Spleen (tissue), 11 donors: ENCODE results near the gene PRKRIP1. TPM values are rescaled to one million over a fixed set of nuclear protein-coding genes. Genes with fewer than 3 reads are reported as not detected.
"Not testable (repeated sequence)": the region's sequence is repeated elsewhere in the genome, so short reads cannot be mapped to it uniquely, and the experiment has no call there.

ENCODE experiments used
- DNase-seq: peaks from one replicate; pipeline ENCODE4 v3.0.0-alpha.2; 2020
- H3K27ac ChIP-seq, 8 donors: fragments of 200-600 bp; sonication (generic) in 7 of 8; 1 replicate in 4 of 8; 2 replicates in 4 of 8; pipeline versions ENCODE4 v1.5.0 to v1.8.0; 2016 to 2021; ENCODE audit warnings: inconsistent platforms in 4 of 8, mild to moderate bottlenecking in 4 of 8, moderate library complexity in 1 of 8
- H3K27me3 ChIP-seq, 7 donors: fragments of 200-600 bp; sonication (generic) in 6 of 7; replicated peaks in 1 of 7; 1 replicate in 4 of 7; 2 replicates in 3 of 7; pipeline versions ENCODE4 v1.5.0 to v1.8.0; 2016 to 2021; ENCODE audit warnings: inconsistent platforms in 3 of 7, mild to moderate bottlenecking in 1 of 7
- H3K36me3 ChIP-seq, 6 donors: fragments of 200-600 bp; sonication (generic) in 5 of 6; 1 replicate in 4 of 6; 2 replicates in 2 of 6; pipeline versions ENCODE4 v1.5.0 to v1.8.0; 2016 to 2021; ENCODE audit warnings: inconsistent platforms in 2 of 6
- H3K4me1 ChIP-seq, 6 donors: fragments of 200-600 bp; sonication (generic) in 5 of 6; 1 replicate in 3 of 6; 2 replicates in 3 of 6; pipeline versions ENCODE4 v1.5.0 to v1.8.0; 2016 to 2021; ENCODE audit warnings: inconsistent platforms in 3 of 6
- H3K4me3 ChIP-seq, 8 donors: fragments of 200-600 bp; sonication (generic) in 7 of 8; 1 replicate in 4 of 8; 2 replicates in 4 of 8; pipeline versions ENCODE4 v1.5.0 to v1.8.0; 2016 to 2021; ENCODE audit warnings: inconsistent platforms in 4 of 8, mild to moderate bottlenecking in 4 of 8, moderate library complexity in 2 of 8
- H3K9me3 ChIP-seq, 8 donors: fragments of 200-600 bp; sonication (generic) in 7 of 8; 1 replicate in 4 of 8; 2 replicates in 4 of 8; pipeline versions ENCODE4 v1.5.0 to v1.8.0; 2016 to 2021; ENCODE audit warnings: inconsistent platforms in 4 of 8
- POLR2A ChIP-seq, 3 donors: fragments of 450-650 bp; IDR thresholded peaks; one replicate each; pipeline ENCODE4 v1.5.1; 2017; ENCODE audit warnings: antibody characterized with exemption in 3 of 3, mild to moderate bottlenecking in 1 of 3
- POLR2AphosphoS5 ChIP-seq, 3 donors: sonication (generic); formaldehyde crosslinking; IDR thresholded peaks; one replicate each; pipeline ENCODE4 v1.5.1; 2017; ENCODE audit warnings: antibody characterized with exemption in 3 of 3
- WGBS, 5 donors: extraction: QIAGEN DNeasy Blood & Tissue Kit in 3 of 5; methylation state at CpG; one replicate each; pipeline versions ENCODE4 v1.1.5 to v1.1.7; 2013 to 2018; 5-methylcytosine and 5-hydroxymethylcytosine counted together
- intact Hi-C: fragments of 100-400 bp; cut with DNase I; formaldehyde crosslinking; loops from one replicate; pipeline ENCODE4 v1.15.0; 2023; ENCODE audit warnings: low total_unique reads
- polyA plus RNA-seq, 3 donors: library from polyadenylated mRNA; stranded (reverse); fragments of 200-250 nt; gene quantifications; one replicate each; pipeline ENCODE4 v1.2.1, GENCODE V29; 2013
- total RNA-seq, 7 donors: library from RNA; depleted of rRNA in 3 of 7; stranded (reverse); fragments of >200 nt in 3 of 7; fragmentation: NEBNext Ultra II Directional in 4 of 7; extraction: Animal tissue kit (Norgen Biotek cat#: 25700) in 4 of 7; gene quantifications; one replicate each; pipeline versions ENCODE4 v1.1.0 to v1.2.1, GENCODE V29; 2016 to 2021
- TF ChIP-seq, protein P1 (sequence below), 11 experiments: fragments of 200-600 bp in 7 of 11; fragments of 450-650 bp in 4 of 11; sonication (generic) in 4 of 11; IDR thresholded peaks in 8 of 11; conservative IDR thresholded peaks in 3 of 11; 1 replicate in 7 of 11; 2 replicates in 4 of 11; pipeline versions ENCODE4 v1.4.0 to v1.8.0; 2016 to 2021; ENCODE audit warnings: antibody characterized with exemption in 11 of 11, inconsistent platforms in 4 of 11, mild to moderate bottlenecking in 1 of 11
- donor health status: healthy with polysubstance abuse.
- donor health status: DM: no; HTN: no; CAD: no; lungs with moderate emphysema.
- donor health status: DM: no; HTN: no; CAD: no.
- donor health status: Bipolar disorder and iron deficiency.
- donor health status: healthy.
- donor health status: DM: no; HTN: no; CAD: no.
- donor health status: DM: yes; HTN: yes; CAD: no.

PRKRIP1 gene
- total and polyA plus RNA-seq, 10 donors = 25.0 to 45.7 (median 30.4) TPM

- DNase-seq, H3K9me3 ChIP-seq, intact Hi-C loops, H3K4me1 ChIP-seq, H3K27me3 ChIP-seq, H3K27ac ChIP-seq, H3K4me3 ChIP-seq: not testable (repeated sequence)
- 90 to 98% (median 95%) methylated on average over 2 of the region's 2 CpGs for WGBS, 5 donors
- peaks cover 0 to 42% (median 15%) of the 10 kb centered on the region in 6 donors for H3K36me3 ChIP-seq
Measured at GRCh38 chr7:102372796-102373195, 23.4 kb upstream of the PRKRIP1 start.

GRCh38 chr7:102376964-102377466 is 19.1 kb upstream of the PRKRIP1 start:
- H3K4me1 ChIP-seq = peaks cover 0 to 9% (median 0%) of the 10 kb centered on the region in 6 donors
- peaks cover 0 to 75% (median 43%) of the 10 kb centered on the region in 6 donors for H3K36me3 ChIP-seq
- H3K27me3 ChIP-seq = no peaks in the 10 kb centered on the region
- no peak overlapping the region for H3K27ac ChIP-seq
- no peak for DNase-seq
- intact Hi-C loops = no loop called here
- WGBS, 5 donors = 52 to 78% (median 62%) methylated on average over 6 of the region's 6 CpGs
- TF ChIP-seq, protein P1, sequence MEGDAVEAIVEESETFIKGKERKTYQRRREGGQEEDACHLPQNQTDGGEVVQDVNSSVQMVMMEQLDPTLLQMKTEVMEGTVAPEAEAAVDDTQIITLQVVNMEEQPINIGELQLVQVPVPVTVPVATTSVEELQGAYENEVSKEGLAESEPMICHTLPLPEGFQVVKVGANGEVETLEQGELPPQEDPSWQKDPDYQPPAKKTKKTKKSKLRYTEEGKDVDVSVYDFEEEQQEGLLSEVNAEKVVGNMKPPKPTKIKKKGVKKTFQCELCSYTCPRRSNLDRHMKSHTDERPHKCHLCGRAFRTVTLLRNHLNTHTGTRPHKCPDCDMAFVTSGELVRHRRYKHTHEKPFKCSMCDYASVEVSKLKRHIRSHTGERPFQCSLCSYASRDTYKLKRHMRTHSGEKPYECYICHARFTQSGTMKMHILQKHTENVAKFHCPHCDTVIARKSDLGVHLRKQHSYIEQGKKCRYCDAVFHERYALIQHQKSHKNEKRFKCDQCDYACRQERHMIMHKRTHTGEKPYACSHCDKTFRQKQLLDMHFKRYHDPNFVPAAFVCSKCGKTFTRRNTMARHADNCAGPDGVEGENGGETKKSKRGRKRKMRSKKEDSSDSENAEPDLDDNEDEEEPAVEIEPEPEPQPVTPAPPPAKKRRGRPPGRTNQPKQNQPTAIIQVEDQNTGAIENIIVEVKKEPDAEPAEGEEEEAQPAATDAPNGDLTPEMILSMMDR (IDR thresholded peaks at IDR 0.05 in 8 of 11, conservative IDR thresholded peaks at IDR 0.05 in 3 of 11) = no peak
- TF ChIP-seq POLR2A (IDR thresholded peaks at IDR 0.05) = no peak
- no peak for TF ChIP-seq POLR2AphosphoS5 (IDR thresholded peaks at IDR 0.05)
- no peaks in the 10 kb centered on the region for H3K9me3 ChIP-seq
- no peak overlapping the region for H3K4me3 ChIP-seq

GRCh38 chr7:102380837-102381236 is 15.3 kb upstream of the PRKRIP1 start:
- H3K4me3 ChIP-seq, H3K27ac ChIP-seq, intact Hi-C loops, H3K9me3 ChIP-seq, DNase-seq, H3K4me1 ChIP-seq, H3K27me3 ChIP-seq: not testable (repeated sequence)
- H3K36me3 ChIP-seq = peaks cover 0 to 89% (median 46%) of the 10 kb centered on the region in 6 donors
- 86 to 94% (median 88%) methylated on average over 8 of the region's 8 CpGs for WGBS, 5 donors

DNA sequence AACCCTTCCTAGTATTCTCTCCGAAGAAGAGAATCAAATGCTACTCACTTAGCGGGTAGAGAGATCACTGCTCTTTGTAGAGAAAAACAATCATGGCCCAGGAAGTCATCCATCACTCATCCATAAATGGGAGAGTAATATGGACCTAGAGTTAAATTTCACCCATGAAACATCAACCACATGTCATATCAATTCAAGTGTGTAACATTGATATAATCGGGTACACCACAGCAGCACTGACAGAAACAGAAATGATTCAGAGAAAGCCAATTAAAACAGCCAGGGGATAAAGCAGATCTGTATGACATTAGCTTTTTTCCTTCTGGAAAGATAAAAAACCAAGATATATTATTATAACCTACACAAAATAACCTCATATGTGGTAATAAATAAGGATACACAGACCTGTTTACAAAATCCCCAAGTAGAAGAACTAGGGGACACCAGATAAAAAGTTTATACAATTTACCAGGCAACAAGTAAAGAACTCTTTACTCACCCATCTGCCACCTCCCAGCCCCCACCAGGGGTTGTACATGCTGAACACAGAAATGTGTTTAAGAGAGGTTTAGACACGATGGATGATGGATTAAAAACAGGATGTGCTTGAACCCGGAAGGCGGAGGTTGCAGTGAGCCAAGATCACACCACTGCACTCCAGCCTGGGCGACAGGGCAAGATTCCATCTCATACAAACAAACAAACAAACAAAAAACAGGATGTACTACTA is 14.3 kb upstream of the PRKRIP1 start:
- H3K27me3 ChIP-seq, H3K27ac ChIP-seq, DNase-seq, H3K9me3 ChIP-seq, H3K4me1 ChIP-seq, intact Hi-C loops, H3K4me3 ChIP-seq: not testable (repeated sequence)
- 84 to 92% (median 86%) methylated on average over 5 to 7 of the region's 7 CpGs for WGBS, 5 donors
- peaks cover 0 to 87% (median 45%) of the 10 kb centered on the region in 6 donors for H3K36me3 ChIP-seq

DNA sequence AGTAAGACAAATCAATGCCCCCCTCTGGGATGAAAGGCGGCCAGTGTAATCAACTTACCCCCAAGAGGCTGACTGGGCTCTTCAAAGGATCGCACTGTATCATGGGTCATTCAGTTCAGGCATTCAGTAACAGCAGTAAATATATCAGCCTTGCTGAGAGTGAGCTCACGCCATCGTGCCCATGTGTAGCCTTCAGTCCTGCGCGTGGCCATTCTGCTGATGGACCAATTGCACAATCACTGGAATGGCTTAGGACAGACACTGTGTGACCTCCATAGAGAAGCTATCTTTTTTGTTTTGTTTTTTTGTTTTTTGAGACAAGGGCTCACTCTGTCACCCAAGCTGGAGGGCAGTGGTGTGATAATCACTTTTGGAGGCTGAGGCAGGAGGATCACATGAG is 9.1 kb upstream of the PRKRIP1 start:
- H3K27me3 ChIP-seq = no peaks in the 10 kb centered on the region
- no peaks in the 10 kb centered on the region for H3K9me3 ChIP-seq
- no peak overlapping the region for H3K4me3 ChIP-seq
- 92 to 98% (median 93%) methylated on average over 5 to 6 of the region's 6 CpGs for WGBS, 5 donors
- TF ChIP-seq POLR2A (IDR thresholded peaks at IDR 0.05) (no peak), POLR2AphosphoS5 (IDR thresholded peaks at IDR 0.05) (no peak)
- TF ChIP-seq, protein P1 (IDR thresholded peaks at IDR 0.05 in 8 of 11, conservative IDR thresholded peaks at IDR 0.05 in 3 of 11) = no peak
- intact Hi-C loops = loop anchor here (5.0 kb wide), 1 partner anchor 845 kb away; no protein-coding TSS in a partner anchor
- no peak for DNase-seq
- no peak overlapping the region for H3K27ac ChIP-seq
- peaks cover 0 to 7% (median 2%) of the 10 kb centered on the region in 6 donors for H3K4me1 ChIP-seq
- H3K36me3 ChIP-seq = peaks cover 0 to 67% (median 12%) of the 10 kb centered on the region in 6 donors
